ENCODE measurements around the gene ESRRA. TPM values are rescaled to one million over a fixed set of nuclear protein-coding genes. Genes with fewer than 3 reads are reported as not detected.

ESRRA gene
- total and polyA plus RNA-seq, 2 of the 13 experiments (the other 11 are each of a cell fraction or from before 2014, with no cell fraction given): 18.1 to 36.3 TPM

DNA sequence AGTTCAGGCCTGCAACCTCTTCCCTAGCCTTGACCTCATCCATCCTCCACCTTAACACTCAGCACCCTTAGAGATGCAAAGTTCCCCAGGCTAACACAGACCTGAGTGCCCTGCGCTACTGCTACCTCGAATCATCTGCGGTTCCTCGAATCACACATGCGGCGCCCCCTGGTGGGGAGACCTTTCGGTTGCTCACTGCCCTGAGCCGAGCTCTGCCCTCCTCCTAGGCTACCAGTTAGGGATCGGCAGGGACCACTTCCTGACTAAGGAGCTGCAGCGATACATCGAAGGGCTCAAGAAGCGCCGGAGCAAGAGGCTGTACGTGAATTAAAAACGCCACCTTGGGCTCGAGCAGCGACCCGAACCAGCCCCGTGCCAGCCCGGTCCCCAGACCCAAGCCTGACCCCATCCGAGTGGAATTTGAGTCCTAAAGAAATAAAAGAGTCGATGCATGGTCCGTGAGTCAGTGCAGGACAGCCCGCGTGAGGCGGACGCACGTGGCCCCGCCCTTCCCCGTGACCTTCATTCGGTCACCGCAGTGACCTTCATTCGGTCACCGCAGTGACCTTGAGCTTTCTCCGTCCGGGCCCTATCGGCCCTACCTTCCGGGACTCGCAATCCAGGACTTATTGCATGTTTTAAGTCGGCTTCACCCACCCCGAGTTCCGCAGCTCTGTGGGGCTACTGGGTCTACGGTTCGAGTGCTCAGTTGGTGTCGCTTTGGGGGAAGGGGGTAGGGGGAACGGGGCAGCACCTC lies 830 bp upstream of the ESRRA start (continued):
- TF ChIP-seq TBX2 (CRISPR knock-in tag; IDR thresholded peaks at IDR 0.05; ENCODE audit: borderline replicate concordance) (no peak), HNRNPH1 (optimal IDR thresholded peaks at IDR 0.05; ENCODE audit: low read depth, low read length) (no peak), ZNF33B (CRISPR knock-in tag; IDR thresholded peaks at IDR 0.05) (0 out of 2 replicates have a peak, but pooled peaks have one; percentile 34), KDM1A (CRISPR knock-in tag; IDR thresholded peaks at IDR 0.05) (no peak), MAZ (IDR thresholded peaks at IDR 0.05; ENCODE audit: borderline replicate concordance, low read depth, low read length) (no peak), MAZ (CRISPR knock-in tag; IDR thresholded peaks at IDR 0.05; ENCODE audit: low read depth) (0 out of 2 replicates have a peak, but pooled peaks have one; percentile 12), POLR2G (IDR thresholded peaks at IDR 0.05; ENCODE audit: low read depth, low read length) (peak; percentile 74), JARID2 (CRISPR knock-in tag; IDR thresholded peaks at IDR 0.05; ENCODE audit: insufficient replicate concordance) (no peak), ZNF747 (CRISPR knock-in tag; IDR thresholded peaks at IDR 0.05; ENCODE audit: borderline replicate concordance) (no peak), MAFK (conservative IDR thresholded peaks at IDR 0.05 in 1 of 2, IDR thresholded peaks at IDR 0.05 in 1 of 2; ENCODE audit: low read length in 2 of 2) (no peak), PAX8 (CRISPR knock-in tag; IDR thresholded peaks at IDR 0.05; ENCODE audit: borderline replicate concordance) (no peak), NFYB (CRISPR knock-in tag; IDR thresholded peaks at IDR 0.05) (no peak), FOXO1 (CRISPR knock-in tag; IDR thresholded peaks at IDR 0.05) (no peak), NR2C2 (CRISPR knock-in tag; IDR thresholded peaks at IDR 0.05; ENCODE audit: borderline replicate concordance) (peak; percentile 36; the same call in 1 of the 2 replicates), EHMT2 (IDR thresholded peaks at IDR 0.05; ENCODE audit: borderline replicate concordance, low read depth, low read length) (no peak), PLRG1 (conservative IDR thresholded peaks at IDR 0.05) (no peak), SP4 (CRISPR knock-in tag; IDR thresholded peaks at IDR 0.05) (no peak), TOPORS (CRISPR knock-in tag; IDR thresholded peaks at IDR 0.05) (no peak), NCOA2 (CRISPR knock-in tag; IDR thresholded peaks at IDR 0.05) (no peak)
- TF ChIP-seq, protein P1, sequence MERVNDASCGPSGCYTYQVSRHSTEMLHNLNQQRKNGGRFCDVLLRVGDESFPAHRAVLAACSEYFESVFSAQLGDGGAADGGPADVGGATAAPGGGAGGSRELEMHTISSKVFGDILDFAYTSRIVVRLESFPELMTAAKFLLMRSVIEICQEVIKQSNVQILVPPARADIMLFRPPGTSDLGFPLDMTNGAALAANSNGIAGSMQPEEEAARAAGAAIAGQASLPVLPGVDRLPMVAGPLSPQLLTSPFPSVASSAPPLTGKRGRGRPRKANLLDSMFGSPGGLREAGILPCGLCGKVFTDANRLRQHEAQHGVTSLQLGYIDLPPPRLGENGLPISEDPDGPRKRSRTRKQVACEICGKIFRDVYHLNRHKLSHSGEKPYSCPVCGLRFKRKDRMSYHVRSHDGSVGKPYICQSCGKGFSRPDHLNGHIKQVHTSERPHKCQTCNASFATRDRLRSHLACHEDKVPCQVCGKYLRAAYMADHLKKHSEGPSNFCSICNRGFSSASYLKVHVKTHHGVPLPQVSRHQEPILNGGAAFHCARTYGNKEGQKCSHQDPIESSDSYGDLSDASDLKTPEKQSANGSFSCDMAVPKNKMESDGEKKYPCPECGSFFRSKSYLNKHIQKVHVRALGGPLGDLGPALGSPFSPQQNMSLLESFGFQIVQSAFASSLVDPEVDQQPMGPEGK (CRISPR knock-in tag; IDR thresholded peaks at IDR 0.05): no peak; the same call in 1 of the 2 replicates
- TF ChIP-seq, protein P2, sequence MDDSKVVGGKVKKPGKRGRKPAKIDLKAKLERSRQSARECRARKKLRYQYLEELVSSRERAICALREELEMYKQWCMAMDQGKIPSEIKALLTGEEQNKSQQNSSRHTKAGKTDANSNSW (CRISPR knock-in tag; IDR thresholded peaks at IDR 0.05; ENCODE audit: borderline replicate concordance): no peak
- TF ChIP-seq, protein P3, sequence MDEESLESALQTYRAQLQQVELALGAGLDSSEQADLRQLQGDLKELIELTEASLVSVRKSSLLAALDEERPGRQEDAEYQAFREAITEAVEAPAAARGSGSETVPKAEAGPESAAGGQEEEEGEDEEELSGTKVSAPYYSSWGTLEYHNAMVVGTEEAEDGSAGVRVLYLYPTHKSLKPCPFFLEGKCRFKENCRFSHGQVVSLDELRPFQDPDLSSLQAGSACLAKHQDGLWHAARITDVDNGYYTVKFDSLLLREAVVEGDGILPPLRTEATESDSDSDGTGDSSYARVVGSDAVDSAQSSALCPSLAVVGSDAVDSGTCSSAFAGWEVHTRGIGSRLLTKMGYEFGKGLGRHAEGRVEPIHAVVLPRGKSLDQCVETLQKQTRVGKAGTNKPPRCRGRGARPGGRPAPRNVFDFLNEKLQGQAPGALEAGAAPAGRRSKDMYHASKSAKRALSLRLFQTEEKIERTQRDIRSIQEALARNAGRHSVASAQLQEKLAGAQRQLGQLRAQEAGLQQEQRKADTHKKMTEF (CRISPR knock-in tag; IDR thresholded peaks at IDR 0.05): peak; percentile 63; the same call in 1 of the 2 replicates
- TF ChIP-seq, protein P4, sequence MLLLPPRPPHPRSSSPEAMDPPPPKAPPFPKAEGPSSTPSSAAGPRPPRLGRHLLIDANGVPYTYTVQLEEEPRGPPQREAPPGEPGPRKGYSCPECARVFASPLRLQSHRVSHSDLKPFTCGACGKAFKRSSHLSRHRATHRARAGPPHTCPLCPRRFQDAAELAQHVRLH (CRISPR knock-in tag; IDR thresholded peaks at IDR 0.05; ENCODE audit: borderline replicate concordance, low read depth): peak; percentile 55; the same call in 1 of the 2 replicates
- TF ChIP-seq, protein P5, sequence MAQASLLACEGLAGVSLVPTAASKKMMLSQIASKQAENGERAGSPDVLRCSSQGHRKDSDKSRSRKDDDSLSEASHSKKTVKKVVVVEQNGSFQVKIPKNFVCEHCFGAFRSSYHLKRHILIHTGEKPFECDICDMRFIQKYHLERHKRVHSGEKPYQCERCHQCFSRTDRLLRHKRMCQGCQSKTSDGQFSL (CRISPR knock-in tag; IDR thresholded peaks at IDR 0.05): 0 out of 2 replicates have a peak, but pooled peaks have one; percentile 40
- TF ChIP-seq, protein P6, sequence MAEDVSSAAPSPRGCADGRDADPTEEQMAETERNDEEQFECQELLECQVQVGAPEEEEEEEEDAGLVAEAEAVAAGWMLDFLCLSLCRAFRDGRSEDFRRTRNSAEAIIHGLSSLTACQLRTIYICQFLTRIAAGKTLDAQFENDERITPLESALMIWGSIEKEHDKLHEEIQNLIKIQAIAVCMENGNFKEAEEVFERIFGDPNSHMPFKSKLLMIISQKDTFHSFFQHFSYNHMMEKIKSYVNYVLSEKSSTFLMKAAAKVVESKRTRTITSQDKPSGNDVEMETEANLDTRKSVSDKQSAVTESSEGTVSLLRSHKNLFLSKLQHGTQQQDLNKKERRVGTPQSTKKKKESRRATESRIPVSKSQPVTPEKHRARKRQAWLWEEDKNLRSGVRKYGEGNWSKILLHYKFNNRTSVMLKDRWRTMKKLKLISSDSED (CRISPR knock-in tag; IDR thresholded peaks at IDR 0.05): no peak
